K562 (cell line): ENCODE results near the gene PLPPR2.

Source experiments
- ARID3A ChIP-seq: IDR thresholded peaks from 2 replicates; pipeline ENCODE4 v1.6.1; 2012; ENCODE audit warnings: low read depth, low read length, improper control_type of control experiment, borderline replicate concordance
- ARID4B ChIP-seq: sonication (generic); formaldehyde crosslinking; IDR thresholded peaks from 2 replicates; pipeline ENCODE4 v1.8.0; 2022; ENCODE audit warnings: mild to moderate bottlenecking, missing genetic modification reagents
- CTCF ChIP-seq, 3 experiments: IDR thresholded peaks in 2 of 3; conservative IDR thresholded peaks in 1 of 3; 2 replicates each; pipeline ENCODE4 v1.5.1; 2011 to 2012; ENCODE audit warnings: low read length in 3 of 3, mild to moderate bottlenecking in 3 of 3, control low read depth in 2 of 3, improper control_type of control experiment in 1 of 3, inconsistent platforms in 1 of 3, low read depth in 1 of 3, mixed read lengths in 1 of 3, moderate library complexity in 1 of 3; ENCODE audit not compliant: insufficient read depth in 2 of 3
- DNMT1 ChIP-seq: fragments of 450-650 bp; IDR thresholded peaks from 2 replicates; pipeline ENCODE4 v1.6.1; 2016; ENCODE audit warnings: antibody characterized with exemption, mild to moderate bottlenecking
- HNRNPUL1 ChIP-seq: fragments of 200-400 bp; formaldehyde crosslinking; IDR thresholded peaks from 2 replicates; pipeline ENCODE4 v1.6.1; 2017; ENCODE audit warnings: low read length
- MLX ChIP-seq, 2 experiments: fragments of 450-650 bp in 1 of 2; sonication (generic) in 1 of 2; formaldehyde crosslinking; conservative IDR thresholded peaks; 2 replicates each; pipeline versions ENCODE4 v1.4.0 to v1.8.1; 2020 to 2022; ENCODE audit warnings: mild to moderate bottlenecking in 1 of 2, missing genetic modification reagents in 1 of 2
- POLR2AphosphoS5 ChIP-seq: IDR thresholded peaks from 2 replicates; pipeline ENCODE4 v1.6.1; 2011; ENCODE audit warnings: mild to moderate bottlenecking, low read depth, low read length, moderate library complexity; ENCODE audit not compliant: control insufficient read depth, insufficient read depth
- RBFOX2 ChIP-seq: fragments of 200-400 bp; formaldehyde crosslinking; IDR thresholded peaks from 2 replicates; pipeline ENCODE4 v1.6.1; 2017; ENCODE audit warnings: low read depth, mild to moderate bottlenecking, low read length, moderate library complexity
- RBM17 ChIP-seq: fragments of 200-400 bp; formaldehyde crosslinking; IDR thresholded peaks from 2 replicates; pipeline ENCODE4 v1.6.1; 2017; ENCODE audit warnings: low read depth, mild to moderate bottlenecking, low read length, borderline replicate concordance
- RCOR1 ChIP-seq, 2 experiments: IDR thresholded peaks; 2 replicates each; pipeline ENCODE4 v1.6.1; 2012; ENCODE audit warnings: low read depth in 2 of 2, low read length in 2 of 2, borderline replicate concordance in 1 of 2, improper control_type of control experiment in 1 of 2
- SNAPC5 ChIP-seq: fragments of 250-450 bp; sonication (Bioruptor Pico); IDR thresholded peaks from 2 replicates; pipeline ENCODE4 v1.8.0; 2021; ENCODE audit warnings: moderate library complexity, mild to moderate bottlenecking, inconsistent platforms
- USF2 ChIP-seq: sonication (generic); formaldehyde crosslinking; IDR thresholded peaks from 2 replicates; pipeline ENCODE4 v1.5.0; 2020; ENCODE audit warnings: missing genetic modification reagents
- ZNF121 ChIP-seq: sonication (generic); formaldehyde crosslinking; conservative IDR thresholded peaks from 2 replicates; pipeline ENCODE4 v1.8.0; 2022; ENCODE audit warnings: missing genetic modification reagents
- ZZZ3 ChIP-seq: fragments of 450-650 bp; IDR thresholded peaks from 2 replicates; pipeline ENCODE4 v1.6.1; 2016; ENCODE audit warnings: antibody characterized with exemption, mild to moderate bottlenecking, moderate library complexity

- TF ChIP-seq RBFOX2 (no peak), DNMT1 (no peak), POLR2AphosphoS5 (no peak), HNRNPUL1 (no peak), USF2 (CRISPR knock-in tag) (no peak), ZZZ3 (no peak), ARID4B (CRISPR knock-in tag) (no peak), ZNF121 (CRISPR knock-in tag) (no peak), CTCF (IDR thresholded peaks at IDR 0.05 in 2 of 3, conservative IDR thresholded peaks at IDR 0.05 in 1 of 3; ENCODE audit: insufficient read depth in 2 of 3, low read depth in 1 of 3, low read length in 3 of 3) (no peak), ARID3A (no peak), RCOR1 (IDR thresholded peaks at IDR 0.05; ENCODE audit: borderline replicate concordance in 1 of 2, low read depth in 2 of 2, low read length in 2 of 2) (no peak), RBM17 (no peak), MLX (CRISPR knock-in tag; conservative IDR thresholded peaks at IDR 0.05) (no peak), SNAPC5 (CRISPR knock-in tag) (no peak)
Measured at GRCh38 chr19:11408591-11408990, 53.4 kb downstream of the PLPPR2 start.
